ENCODE measurements around the gene SLC2A9. TPM values are rescaled to one million over a fixed set of nuclear protein-coding genes. Genes with fewer than 3 reads are reported as not detected.

SLC2A9 gene
- total RNA-seq, 1 experiment from 2014 or later: 33.3 TPM

DNA sequence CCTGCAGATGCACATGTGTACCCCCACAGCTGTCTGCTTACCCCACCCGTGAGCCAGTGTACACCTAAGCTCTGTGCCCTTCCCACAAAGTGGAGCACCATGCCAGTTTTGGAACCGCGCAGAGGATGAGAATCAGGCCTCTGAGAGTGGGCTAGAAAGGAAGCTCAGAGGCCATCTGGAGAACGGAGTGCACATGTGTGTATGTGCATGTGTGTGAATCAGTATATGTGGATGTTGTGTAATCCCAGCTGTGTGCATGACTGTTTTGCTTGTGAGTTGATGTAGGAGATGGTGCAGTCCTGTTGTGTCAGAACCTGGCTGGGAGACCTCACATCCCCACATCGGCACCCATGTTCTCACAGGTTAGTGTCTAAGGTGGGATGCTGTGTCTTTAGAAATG is 146.9 kb downstream of the SLC2A9 start:
- Mint-ChIP-seq H3K4me1 (ENCODE audit: insufficient read depth, unreplicated experiment) (no peaks in the 10 kb centered on the region), H3K27ac (ENCODE audit: low read depth, unreplicated experiment) (no peak overlapping the region), H3K9me3 (ENCODE audit: unreplicated experiment) (no peaks in the 10 kb centered on the region), H3K36me3 (ENCODE audit: insufficient read depth, unreplicated experiment) (peaks cover 6% of the 10 kb centered on the region), H3K27me3 (ENCODE audit: insufficient read depth, unreplicated experiment) (no peaks in the 10 kb centered on the region), H3K4me3 (ENCODE audit: unreplicated experiment) (no peak overlapping the region)
- POLR2A ChIA-PET: no interaction called here
- TF ChIP-seq, protein P1, sequence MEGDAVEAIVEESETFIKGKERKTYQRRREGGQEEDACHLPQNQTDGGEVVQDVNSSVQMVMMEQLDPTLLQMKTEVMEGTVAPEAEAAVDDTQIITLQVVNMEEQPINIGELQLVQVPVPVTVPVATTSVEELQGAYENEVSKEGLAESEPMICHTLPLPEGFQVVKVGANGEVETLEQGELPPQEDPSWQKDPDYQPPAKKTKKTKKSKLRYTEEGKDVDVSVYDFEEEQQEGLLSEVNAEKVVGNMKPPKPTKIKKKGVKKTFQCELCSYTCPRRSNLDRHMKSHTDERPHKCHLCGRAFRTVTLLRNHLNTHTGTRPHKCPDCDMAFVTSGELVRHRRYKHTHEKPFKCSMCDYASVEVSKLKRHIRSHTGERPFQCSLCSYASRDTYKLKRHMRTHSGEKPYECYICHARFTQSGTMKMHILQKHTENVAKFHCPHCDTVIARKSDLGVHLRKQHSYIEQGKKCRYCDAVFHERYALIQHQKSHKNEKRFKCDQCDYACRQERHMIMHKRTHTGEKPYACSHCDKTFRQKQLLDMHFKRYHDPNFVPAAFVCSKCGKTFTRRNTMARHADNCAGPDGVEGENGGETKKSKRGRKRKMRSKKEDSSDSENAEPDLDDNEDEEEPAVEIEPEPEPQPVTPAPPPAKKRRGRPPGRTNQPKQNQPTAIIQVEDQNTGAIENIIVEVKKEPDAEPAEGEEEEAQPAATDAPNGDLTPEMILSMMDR (IDR thresholded peaks at IDR 0.05; ENCODE audit: unreplicated experiment): no peak
- DNase-seq (ENCODE audit: unreplicated experiment): no peak
- intact Hi-C loops (cut with micrococcal nuclease): no loop called here
- CTCF ChIA-PET: no interaction called here
- BruUV-seq (replicated peaks): no TSS peak

DNA sequence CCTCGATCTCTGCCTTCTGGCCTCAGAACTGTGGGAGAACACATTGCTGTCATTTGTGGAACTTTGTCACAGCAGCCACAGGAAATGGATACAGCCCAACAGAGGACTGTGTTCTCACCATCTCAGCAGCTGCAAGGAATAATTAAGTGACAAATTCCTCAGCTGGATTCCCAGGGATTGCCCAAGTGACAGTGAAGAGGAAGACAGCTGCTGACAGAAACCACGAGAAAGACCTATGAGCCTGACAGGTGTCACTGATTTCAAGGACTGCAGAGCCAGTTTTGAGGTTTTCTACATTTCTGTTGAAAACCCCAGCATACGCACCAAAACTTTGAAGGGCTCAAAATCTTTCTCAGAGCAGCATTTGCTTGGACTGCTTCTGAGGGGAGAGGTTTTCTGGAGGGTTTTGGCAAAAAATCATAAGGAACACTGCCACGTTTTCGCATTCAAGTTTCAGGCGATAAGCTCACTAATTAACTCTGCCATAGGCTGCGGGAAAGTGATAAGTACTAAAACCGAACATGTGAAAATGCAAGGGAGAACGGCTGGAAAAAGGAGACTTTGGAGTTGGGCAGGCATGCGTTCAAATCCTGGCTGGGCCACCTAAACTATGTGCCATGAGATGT is 151.0 kb downstream of the SLC2A9 start:
- DNase-seq (ENCODE audit: unreplicated experiment): no peak
- TF ChIP-seq, protein P1 (IDR thresholded peaks at IDR 0.05; ENCODE audit: unreplicated experiment): no peak
- intact Hi-C loops (cut with micrococcal nuclease): no loop called here
- Mint-ChIP-seq H3K4me3 (ENCODE audit: unreplicated experiment) (no peak overlapping the region), H3K9me3 (ENCODE audit: unreplicated experiment) (no peaks in the 10 kb centered on the region), H3K4me1 (ENCODE audit: insufficient read depth, unreplicated experiment) (no peaks in the 10 kb centered on the region), H3K27ac (ENCODE audit: low read depth, unreplicated experiment) (no peak overlapping the region), H3K27me3 (ENCODE audit: insufficient read depth, unreplicated experiment) (no peaks in the 10 kb centered on the region), H3K36me3 (ENCODE audit: insufficient read depth, unreplicated experiment) (peaks cover 6% of the 10 kb centered on the region)
- ChIA-PET POLR2A (no interaction called here), CTCF (interaction anchor here (0.6 kb wide), 1 partner anchor 462 kb away, joined by 3 read pairs; no protein-coding TSS in a partner anchor)
- BruUV-seq (replicated peaks): no TSS peak

DNA sequence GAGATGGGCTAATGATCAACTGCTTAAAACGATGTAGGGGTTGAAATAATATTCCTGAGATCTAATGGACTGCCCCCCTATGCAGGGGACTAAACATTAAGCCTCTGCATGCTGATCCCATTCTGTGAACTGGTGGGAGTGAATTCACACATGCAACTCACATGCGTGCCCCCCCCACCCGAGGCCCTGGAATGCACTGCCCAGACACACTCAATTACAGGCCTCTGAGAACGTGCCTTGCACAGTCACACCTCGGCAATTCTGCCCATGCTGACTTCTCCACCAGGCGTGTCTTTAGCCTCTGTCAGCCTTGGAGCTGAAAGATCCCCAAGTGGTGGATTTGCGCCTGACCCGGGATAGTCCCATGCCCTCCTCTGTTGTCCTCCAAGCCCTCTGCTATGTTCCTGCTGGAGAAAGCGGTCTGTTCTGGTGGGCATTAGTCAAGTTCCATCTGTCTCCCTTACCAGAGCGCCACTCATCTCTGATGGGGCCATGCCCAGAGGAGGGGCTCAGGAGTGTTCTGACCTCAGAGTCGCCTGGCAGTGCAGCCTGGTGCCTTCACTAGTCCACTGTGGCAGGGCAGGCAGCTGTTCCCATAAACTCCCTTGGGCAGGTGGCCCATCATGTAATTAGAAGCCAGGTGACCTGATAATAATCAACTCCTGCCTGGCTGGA is 153.4 kb downstream of the SLC2A9 start:
- no peak for DNase-seq (ENCODE audit: unreplicated experiment)

DNA sequence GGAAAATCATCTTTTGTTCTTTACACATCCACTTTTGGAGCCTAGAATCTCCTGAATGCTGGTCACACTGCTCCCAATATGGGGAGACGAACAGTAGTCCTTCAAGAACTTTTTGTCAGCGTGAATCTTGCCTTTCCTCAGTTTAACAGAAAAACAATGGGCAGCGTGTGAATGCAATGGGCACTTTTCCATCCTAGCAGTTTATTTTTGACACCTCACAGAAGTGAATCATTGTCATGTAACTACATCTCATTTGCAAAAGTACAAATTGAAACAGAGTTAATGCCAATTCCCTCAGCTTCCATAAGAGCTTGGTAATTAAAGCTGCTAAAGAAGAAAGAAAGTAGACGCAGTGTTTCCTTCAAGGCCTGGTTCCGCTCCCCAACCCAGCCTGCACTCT is 154.4 kb downstream of the SLC2A9 start:
- BruUV-seq (replicated peaks): no TSS peak
- Mint-ChIP-seq H3K4me1 (ENCODE audit: insufficient read depth, unreplicated experiment) (no peaks in the 10 kb centered on the region), H3K9me3 (ENCODE audit: unreplicated experiment) (no peaks in the 10 kb centered on the region), H3K27ac (ENCODE audit: low read depth, unreplicated experiment) (no peak overlapping the region), H3K36me3 (ENCODE audit: insufficient read depth, unreplicated experiment) (no peaks in the 10 kb centered on the region), H3K27me3 (ENCODE audit: insufficient read depth, unreplicated experiment) (no peaks in the 10 kb centered on the region), H3K4me3 (ENCODE audit: unreplicated experiment) (no peak overlapping the region)
- intact Hi-C loops (cut with micrococcal nuclease): no loop called here
- POLR2A ChIA-PET: no interaction called here
- no peak for DNase-seq (ENCODE audit: unreplicated experiment)
- TF ChIP-seq, protein P1 (IDR thresholded peaks at IDR 0.05; ENCODE audit: unreplicated experiment): no peak
- CTCF ChIA-PET: interaction anchor here (1.0 kb wide), 1 partner anchor 147 kb away, joined by 3 read pairs; no protein-coding TSS in a partner anchor

More for the DNA sequence above, 153.4 kb downstream of the SLC2A9 start:
- Mint-ChIP-seq H3K27me3 (ENCODE audit: insufficient read depth, unreplicated experiment) (no peaks in the 10 kb centered on the region), H3K4me1 (ENCODE audit: insufficient read depth, unreplicated experiment) (no peaks in the 10 kb centered on the region), H3K36me3 (ENCODE audit: insufficient read depth, unreplicated experiment) (no peaks in the 10 kb centered on the region), H3K4me3 (ENCODE audit: unreplicated experiment) (no peak overlapping the region), H3K9me3 (ENCODE audit: unreplicated experiment) (no peaks in the 10 kb centered on the region), H3K27ac (ENCODE audit: low read depth, unreplicated experiment) (no peak overlapping the region)
- TF ChIP-seq, protein P1 (IDR thresholded peaks at IDR 0.05; ENCODE audit: unreplicated experiment): no peak
- BruUV-seq (replicated peaks): no TSS peak
- intact Hi-C loops (cut with micrococcal nuclease): no loop called here
- ChIA-PET CTCF (no interaction called here), POLR2A (no interaction called here)

Data from MCF 10A (cell line).